K562 (cell line): ENCODE results near the gene NDRG3. TPM values are rescaled to one million over a fixed set of nuclear protein-coding genes. Genes with fewer than 3 reads are reported as not detected.

ENCODE experiments used
- CBX2 ChIP-seq: fragments of 200-600 bp; sonication (generic); IDR thresholded peaks from one replicate; pipeline ENCODE4 v1.6.1; 2012; ENCODE audit warnings: mild to moderate bottlenecking, low read length, inconsistent platforms; ENCODE audit not compliant: insufficient read depth, poor library complexity, severe bottlenecking
- CHD1 ChIP-seq: fragments of 200-600 bp; sonication (generic); IDR thresholded peaks from one replicate; pipeline ENCODE4 v1.6.1; 2012; ENCODE audit warnings: mild to moderate bottlenecking, moderate library complexity, low read length, inconsistent platforms
- PHB2 ChIP-seq: fragments of 450-650 bp; IDR thresholded peaks from 2 replicates; pipeline ENCODE4 v1.6.1; 2017; ENCODE audit warnings: low read depth
- REST ChIP-seq, 2 experiments: fragments of 450-650 bp; formaldehyde crosslinking in 1 of 2; IDR thresholded peaks; 2 replicates each; pipeline versions ENCODE4 v1.4.0 to v1.6.1; 2014 to 2020; ENCODE audit warnings: mild to moderate bottlenecking in 2 of 2, borderline replicate concordance in 1 of 2, low read depth in 1 of 2
- STAT5A ChIP-seq: IDR thresholded peaks from 2 replicates; pipeline ENCODE4 v1.6.1; 2012; ENCODE audit warnings: low read length, inconsistent platforms, borderline replicate concordance
- ZBTB8A ChIP-seq: fragments of 450-650 bp; IDR thresholded peaks from 2 replicates; pipeline ENCODE4 v1.6.1; 2018; ENCODE audit warnings: mild to moderate bottlenecking, moderate library complexity; ENCODE audit not compliant: partially characterized antibody
- ZNF121 ChIP-seq: sonication (generic); formaldehyde crosslinking; conservative IDR thresholded peaks from 2 replicates; pipeline ENCODE4 v1.8.0; 2022; ENCODE audit warnings: missing genetic modification reagents
- ZNF408 ChIP-seq: fragments of 250-450 bp; sonication (Bioruptor Pico); IDR thresholded peaks from 2 replicates; pipeline ENCODE4 v1.4.0; 2020; ENCODE audit warnings: low read depth, mild to moderate bottlenecking, moderate library complexity
- polyA plus RNA-seq, 8 experiments: library from polyadenylated mRNA; depleted of rRNA in 4 of 8; stranded (reverse) in 5 of 8; unstranded in 3 of 8; fragments of >200 nt; fragmentation: Nextera tagmentation in 2 of 8; fragmentation: Illumina TruSeq in 1 of 8; extraction: Ambion mirVana in 2 of 8; extraction: Trizol in 1 of 8; gene quantifications; 2 replicates each; pipeline versions ENCODE4 v1.2.1 to v1.2.3, GENCODE V29; 2011 to 2014; ENCODE audit warnings: inconsistent platforms in 1 of 8, missing spikeins in 1 of 8
- total RNA-seq, 7 experiments: library from RNA; depleted of rRNA in 6 of 7; stranded (reverse); fragments of >200 nt in 6 of 7; fragmentation: Illumina TruSeq in 2 of 7; extraction: Trizol in 2 of 7; gene quantifications; 2 replicates each; pipeline versions ENCODE4 v1.2.1 to v1.2.3, GENCODE V29; 2011 to 2021; ENCODE audit warnings: low replicate concordance in 1 of 7
- TF ChIP-seq, protein P1 (sequence below): fragments of 250-450 bp; sonication (Bioruptor Pico); IDR thresholded peaks from 2 replicates; pipeline ENCODE4 v1.4.0; 2020; ENCODE audit warnings: mild to moderate bottlenecking, moderate library complexity, borderline replicate concordance
- TF ChIP-seq, protein P2 (sequence below): fragments of 150-350 bp; IDR thresholded peaks from 2 replicates; pipeline ENCODE4 v1.6.1; 2014; ENCODE audit warnings: low read depth, mild to moderate bottlenecking, low read length, borderline replicate concordance

Gene NDRG3
- total and polyA plus RNA-seq, 9 of the 15 experiments (the other 6 are each of a cell fraction or from before 2014, with no cell fraction given): 14.6 to 39.4 (median 24.4) TPM

DNA sequence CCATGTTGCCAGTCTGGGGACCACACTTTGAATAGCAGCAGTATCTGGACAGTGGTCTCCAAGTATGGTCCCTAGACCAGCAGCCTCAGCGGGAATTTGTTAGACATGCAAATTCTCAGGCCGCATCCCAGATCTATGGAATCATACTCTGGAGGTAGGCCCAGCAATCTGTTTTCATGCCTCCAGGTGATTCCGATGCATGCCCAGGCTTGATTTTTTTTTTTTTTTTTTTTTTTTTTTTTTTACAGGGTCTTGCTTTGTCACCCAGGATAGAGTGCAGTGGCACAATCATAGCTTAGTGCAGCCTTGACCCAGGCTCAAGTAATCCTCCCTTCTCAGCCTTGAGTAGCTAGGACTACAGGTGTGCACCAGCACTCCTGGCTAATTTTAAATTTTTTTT is 99.2 kb downstream of the NDRG3 start (continued):
- TF ChIP-seq, protein P1, sequence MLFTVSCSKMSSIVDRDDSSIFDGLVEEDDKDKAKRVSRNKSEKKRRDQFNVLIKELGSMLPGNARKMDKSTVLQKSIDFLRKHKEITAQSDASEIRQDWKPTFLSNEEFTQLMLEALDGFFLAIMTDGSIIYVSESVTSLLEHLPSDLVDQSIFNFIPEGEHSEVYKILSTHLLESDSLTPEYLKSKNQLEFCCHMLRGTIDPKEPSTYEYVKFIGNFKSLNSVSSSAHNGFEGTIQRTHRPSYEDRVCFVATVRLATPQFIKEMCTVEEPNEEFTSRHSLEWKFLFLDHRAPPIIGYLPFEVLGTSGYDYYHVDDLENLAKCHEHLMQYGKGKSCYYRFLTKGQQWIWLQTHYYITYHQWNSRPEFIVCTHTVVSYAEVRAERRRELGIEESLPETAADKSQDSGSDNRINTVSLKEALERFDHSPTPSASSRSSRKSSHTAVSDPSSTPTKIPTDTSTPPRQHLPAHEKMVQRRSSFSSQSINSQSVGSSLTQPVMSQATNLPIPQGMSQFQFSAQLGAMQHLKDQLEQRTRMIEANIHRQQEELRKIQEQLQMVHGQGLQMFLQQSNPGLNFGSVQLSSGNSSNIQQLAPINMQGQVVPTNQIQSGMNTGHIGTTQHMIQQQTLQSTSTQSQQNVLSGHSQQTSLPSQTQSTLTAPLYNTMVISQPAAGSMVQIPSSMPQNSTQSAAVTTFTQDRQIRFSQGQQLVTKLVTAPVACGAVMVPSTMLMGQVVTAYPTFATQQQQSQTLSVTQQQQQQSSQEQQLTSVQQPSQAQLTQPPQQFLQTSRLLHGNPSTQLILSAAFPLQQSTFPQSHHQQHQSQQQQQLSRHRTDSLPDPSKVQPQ (CRISPR knock-in tag): no peak
- TF ChIP-seq, protein P2, sequence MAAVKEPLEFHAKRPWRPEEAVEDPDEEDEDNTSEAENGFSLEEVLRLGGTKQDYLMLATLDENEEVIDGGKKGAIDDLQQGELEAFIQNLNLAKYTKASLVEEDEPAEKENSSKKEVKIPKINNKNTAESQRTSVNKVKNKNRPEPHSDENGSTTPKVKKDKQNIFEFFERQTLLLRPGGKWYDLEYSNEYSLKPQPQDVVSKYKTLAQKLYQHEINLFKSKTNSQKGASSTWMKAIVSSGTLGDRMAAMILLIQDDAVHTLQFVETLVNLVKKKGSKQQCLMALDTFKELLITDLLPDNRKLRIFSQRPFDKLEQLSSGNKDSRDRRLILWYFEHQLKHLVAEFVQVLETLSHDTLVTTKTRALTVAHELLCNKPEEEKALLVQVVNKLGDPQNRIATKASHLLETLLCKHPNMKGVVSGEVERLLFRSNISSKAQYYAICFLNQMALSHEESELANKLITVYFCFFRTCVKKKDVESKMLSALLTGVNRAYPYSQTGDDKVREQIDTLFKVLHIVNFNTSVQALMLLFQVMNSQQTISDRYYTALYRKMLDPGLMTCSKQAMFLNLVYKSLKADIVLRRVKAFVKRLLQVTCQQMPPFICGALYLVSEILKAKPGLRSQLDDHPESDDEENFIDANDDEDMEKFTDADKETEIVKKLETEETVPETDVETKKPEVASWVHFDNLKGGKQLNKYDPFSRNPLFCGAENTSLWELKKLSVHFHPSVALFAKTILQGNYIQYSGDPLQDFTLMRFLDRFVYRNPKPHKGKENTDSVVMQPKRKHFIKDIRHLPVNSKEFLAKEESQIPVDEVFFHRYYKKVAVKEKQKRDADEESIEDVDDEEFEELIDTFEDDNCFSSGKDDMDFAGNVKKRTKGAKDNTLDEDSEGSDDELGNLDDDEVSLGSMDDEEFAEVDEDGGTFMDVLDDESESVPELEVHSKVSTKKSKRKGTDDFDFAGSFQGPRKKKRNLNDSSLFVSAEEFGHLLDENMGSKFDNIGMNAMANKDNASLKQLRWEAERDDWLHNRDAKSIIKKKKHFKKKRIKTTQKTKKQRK: no peak
- TF ChIP-seq PHB2: no peak
- no peak for TF ChIP-seq CHD1
- TF ChIP-seq REST (IDR thresholded peaks at IDR 0.05; ENCODE audit: borderline replicate concordance): no peak
- TF ChIP-seq REST (CRISPR knock-in tag; IDR thresholded peaks at IDR 0.05; ENCODE audit: low read depth): no peak
- no peak for TF ChIP-seq ZNF121 (CRISPR knock-in tag)
- no peak for TF ChIP-seq STAT5A
- TF ChIP-seq CBX2: no peak
- TF ChIP-seq ZBTB8A: no peak
- no peak for TF ChIP-seq ZNF408 (CRISPR knock-in tag)
